Suprapubic skin (tissue), 3 donors: ENCODE data around the gene ERC2.

ENCODE experiments used
- POLR2A ChIP-seq, 2 donors: fragments of 450-650 bp; IDR thresholded peaks; one replicate each; pipeline ENCODE4 v1.6.1; 2017; ENCODE audit warnings: antibody characterized with exemption in 2 of 2, mild to moderate bottlenecking in 2 of 2, moderate library complexity in 2 of 2
- TF ChIP-seq, protein P1 (sequence below), 2 donors: fragments of 200-600 bp in 1 of 2; fragments of 450-650 bp in 1 of 2; sonication (generic) in 1 of 2; IDR thresholded peaks; one replicate each; pipeline ENCODE4 v1.5.1; 2016 to 2019; ENCODE audit warnings: antibody characterized with exemption in 2 of 2, mild to moderate bottlenecking in 1 of 2, moderate library complexity in 1 of 2

DNA sequence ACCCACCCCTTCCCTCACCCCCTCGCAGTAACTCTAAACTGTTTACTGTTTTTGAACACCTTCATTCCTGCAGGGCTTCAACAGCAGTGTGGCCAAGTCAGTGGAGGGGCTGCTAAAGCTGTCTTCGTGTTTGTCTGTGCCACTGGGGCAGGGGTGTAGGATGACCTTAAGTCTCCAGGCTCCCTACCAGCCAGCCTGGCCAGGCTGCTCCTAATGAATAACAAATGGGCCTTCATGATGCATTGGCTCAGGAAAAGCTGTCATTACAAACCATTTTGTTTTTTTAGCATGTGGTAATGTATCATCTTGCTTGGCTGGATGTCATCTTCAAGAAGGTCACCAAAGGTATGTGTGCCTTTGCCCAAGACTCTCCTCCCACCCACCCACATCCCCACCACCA is 609.0 kb downstream of the ERC2 start:
- TF ChIP-seq, protein P1, sequence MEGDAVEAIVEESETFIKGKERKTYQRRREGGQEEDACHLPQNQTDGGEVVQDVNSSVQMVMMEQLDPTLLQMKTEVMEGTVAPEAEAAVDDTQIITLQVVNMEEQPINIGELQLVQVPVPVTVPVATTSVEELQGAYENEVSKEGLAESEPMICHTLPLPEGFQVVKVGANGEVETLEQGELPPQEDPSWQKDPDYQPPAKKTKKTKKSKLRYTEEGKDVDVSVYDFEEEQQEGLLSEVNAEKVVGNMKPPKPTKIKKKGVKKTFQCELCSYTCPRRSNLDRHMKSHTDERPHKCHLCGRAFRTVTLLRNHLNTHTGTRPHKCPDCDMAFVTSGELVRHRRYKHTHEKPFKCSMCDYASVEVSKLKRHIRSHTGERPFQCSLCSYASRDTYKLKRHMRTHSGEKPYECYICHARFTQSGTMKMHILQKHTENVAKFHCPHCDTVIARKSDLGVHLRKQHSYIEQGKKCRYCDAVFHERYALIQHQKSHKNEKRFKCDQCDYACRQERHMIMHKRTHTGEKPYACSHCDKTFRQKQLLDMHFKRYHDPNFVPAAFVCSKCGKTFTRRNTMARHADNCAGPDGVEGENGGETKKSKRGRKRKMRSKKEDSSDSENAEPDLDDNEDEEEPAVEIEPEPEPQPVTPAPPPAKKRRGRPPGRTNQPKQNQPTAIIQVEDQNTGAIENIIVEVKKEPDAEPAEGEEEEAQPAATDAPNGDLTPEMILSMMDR (IDR thresholded peaks at IDR 0.05): no peak
- TF ChIP-seq POLR2A (IDR thresholded peaks at IDR 0.05): no peak
